PC-3 (cell line): ENCODE data around the gene MYL2. TPM values are rescaled to one million over a fixed set of nuclear protein-coding genes. Genes with fewer than 3 reads are reported as not detected.

Experiments
- ATAC-seq: fragments of 200-7000 bp; cut with Tn5 transposase; 2 replicates; pipeline ENCODE4 v1.9.1; 2020; ENCODE audit warnings: mild to moderate bottlenecking, moderate library complexity
- BruUV-seq: library from RNA; stranded (reverse); fragments of 400-500 nt; replicated peaks from 2 replicates; lab custom pipeline; 2021; lab: Mats Ljungman, UMichigan
- CTCF ChIA-PET: fragments of 300-600 bp; sonication (Branson Sonifier 250); formaldehyde crosslinking; loops from one replicate; lab custom pipeline; 2022; ENCODE audit warnings: antibody characterized with exemption; lab: Charles Lee
- POLR2A ChIA-PET: fragments of 300-600 bp; sonication (Branson Sonifier 250); formaldehyde crosslinking; loops from one replicate; lab custom pipeline; 2022; ENCODE audit warnings: antibody characterized with exemption; ENCODE audit not compliant: unreplicated experiment; lab: Charles Lee
- DNase-seq: peaks from one replicate; pipeline ENCODE4 v3.0.0-alpha.2; 2015
- H2AFZ ChIP-seq: fragments of 300-600 bp; sonication (generic); 2 replicates; pipeline ENCODE4 v1.6.0; 2016; ENCODE audit warnings: antibody characterized with exemption, low read length
- H3F3A ChIP-seq: fragments of 300-600 bp; sonication (generic); one replicate; pipeline ENCODE4 v1.6.0; 2017; ENCODE audit warnings: antibody characterized with exemption, low read length, control low read depth, mild to moderate bottlenecking; ENCODE audit not compliant: unreplicated experiment
- H3K27ac ChIP-seq: fragments of 300-600 bp; sonication (generic); 2 replicates; pipeline ENCODE4 v1.5.1; 2016; ENCODE audit warnings: mild to moderate bottlenecking, low read length
- H3K27me3 ChIP-seq: fragments of 300-600 bp; sonication (generic); 2 replicates; pipeline ENCODE4 v1.6.1; 2016; ENCODE audit warnings: low read length, mixed read lengths
- H3K36me3 ChIP-seq: fragments of 300-600 bp; sonication (generic); 2 replicates; pipeline ENCODE4 v1.6.1; 2016; ENCODE audit warnings: low read depth, mixed run types, low read length, mixed read lengths
- H3K4me1 ChIP-seq: fragments of 300-600 bp; sonication (generic); 2 replicates; pipeline ENCODE4 v1.5.1; 2016; ENCODE audit warnings: low read length; ENCODE audit not compliant: insufficient read depth
- H3K4me2 ChIP-seq: fragments of 300-600 bp; sonication (generic); 2 replicates; pipeline ENCODE4 v1.6.0; 2016; ENCODE audit warnings: low read length
- H3K4me3 ChIP-seq: fragments of 300-600 bp; sonication (generic); 2 replicates; pipeline ENCODE4 v1.5.1; 2016; ENCODE audit warnings: mild to moderate bottlenecking, low read length, mixed read lengths
- H3K79me2 ChIP-seq: fragments of 300-600 bp; sonication (generic); 2 replicates; pipeline ENCODE4 v1.6.1; 2017; ENCODE audit warnings: low read length, mixed read lengths
- H3K9ac ChIP-seq: fragments of 300-600 bp; sonication (generic); 2 replicates; pipeline ENCODE4 v1.6.0; 2016; ENCODE audit warnings: mild to moderate bottlenecking, low read length
- H3K9me2 ChIP-seq: fragments of 300-600 bp; sonication (generic); replicated peaks from 2 replicates; pipeline ENCODE4 v1.6.1; 2016; ENCODE audit warnings: mixed run types, low read length, mixed read lengths
- H3K9me3 ChIP-seq: fragments of 300-600 bp; sonication (generic); 2 replicates; pipeline ENCODE4 v1.6.1; 2016; ENCODE audit warnings: low read length, mixed read lengths
- H4K20me1 ChIP-seq: fragments of 300-600 bp; sonication (generic); 2 replicates; pipeline ENCODE4 v1.6.1; 2016; ENCODE audit warnings: low read length, mixed read lengths
- EZH2 ChIP-seq: fragments of 300-600 bp; sonication (generic); IDR thresholded peaks from one replicate; pipeline ENCODE4 v1.6.1; 2017; ENCODE audit warnings: antibody characterized with exemption, mild to moderate bottlenecking, low read length; ENCODE audit not compliant: unreplicated experiment
- EZH2phosphoT487 ChIP-seq: fragments of 300-600 bp; sonication (generic); IDR thresholded peaks from 2 replicates; pipeline ENCODE4 v1.6.1; 2018; ENCODE audit warnings: mild to moderate bottlenecking, antibody characterized with exemption, low read length, borderline replicate concordance
- intact Hi-C: fragments of 100-400 bp; cut with micrococcal nuclease; formaldehyde crosslinking; loops from 2 replicates; pipeline ENCODE4 v1.9.0; 2023
- total RNA-seq: library from RNA; depleted of rRNA; stranded (reverse); fragments of >200 nt; gene quantifications from 2 replicates; pipeline ENCODE4 v1.2.3, GENCODE V29; 2014
- TF ChIP-seq, protein P1 (sequence below): fragments of 300-600 bp; sonication (generic); conservative IDR thresholded peaks from 2 replicates; pipeline ENCODE4 v1.5.1; 2017; ENCODE audit warnings: antibody characterized with exemption, low read depth, mild to moderate bottlenecking, low read length

Gene MYL2
- total RNA-seq, 1 experiment from 2014 or later = not detected

DNA sequence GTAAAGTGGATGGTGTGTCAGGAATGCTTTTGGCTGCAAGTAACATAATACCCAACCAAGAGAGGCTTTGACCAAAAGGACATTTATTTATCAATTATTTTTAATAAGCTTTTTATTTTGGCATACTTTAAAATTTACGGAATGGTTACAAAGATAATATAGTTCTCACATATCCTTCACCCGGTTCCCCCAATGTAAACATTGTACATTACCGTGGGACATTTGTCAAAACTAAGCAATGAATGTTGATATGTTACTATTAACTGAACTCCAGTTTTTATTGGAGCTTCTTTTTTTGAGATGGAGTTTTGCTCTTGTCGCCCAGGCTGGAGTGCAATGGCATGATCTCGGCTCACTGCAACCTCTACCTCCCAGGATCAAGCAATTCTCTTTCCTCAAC is 50.6 kb downstream of the MYL2 start:
- ChIA-PET CTCF (no interaction called here), POLR2A (interaction anchor here (0.7 kb wide), 1 partner anchor 507 kb away, joined by 3 read pairs; no protein-coding TSS in a partner anchor)
- Histone ChIP-seq H3F3A (no peaks in the 10 kb centered on the region), H3K4me3 (no peak overlapping the region), H3K9ac (no peak overlapping the region), H3K4me2 (no peak overlapping the region), H3K4me1 (no peaks in the 10 kb centered on the region), H2AFZ (no peak overlapping the region), H4K20me1 (no peaks in the 10 kb centered on the region), H3K79me2 (no peaks in the 10 kb centered on the region), H3K27me3 (peaks cover 5% of the 10 kb centered on the region; the same call in 1 of the 2 replicates), H3K27ac (no peak overlapping the region), H3K36me3 (no peaks in the 10 kb centered on the region), H3K9me3 (no peaks in the 10 kb centered on the region), H3K9me2 (no peaks in the 10 kb centered on the region)
- ATAC-seq = no peak
- no TSS peak for BruUV-seq
- no peak for DNase-seq
- intact Hi-C loops = no loop called here
- TF ChIP-seq, protein P1, sequence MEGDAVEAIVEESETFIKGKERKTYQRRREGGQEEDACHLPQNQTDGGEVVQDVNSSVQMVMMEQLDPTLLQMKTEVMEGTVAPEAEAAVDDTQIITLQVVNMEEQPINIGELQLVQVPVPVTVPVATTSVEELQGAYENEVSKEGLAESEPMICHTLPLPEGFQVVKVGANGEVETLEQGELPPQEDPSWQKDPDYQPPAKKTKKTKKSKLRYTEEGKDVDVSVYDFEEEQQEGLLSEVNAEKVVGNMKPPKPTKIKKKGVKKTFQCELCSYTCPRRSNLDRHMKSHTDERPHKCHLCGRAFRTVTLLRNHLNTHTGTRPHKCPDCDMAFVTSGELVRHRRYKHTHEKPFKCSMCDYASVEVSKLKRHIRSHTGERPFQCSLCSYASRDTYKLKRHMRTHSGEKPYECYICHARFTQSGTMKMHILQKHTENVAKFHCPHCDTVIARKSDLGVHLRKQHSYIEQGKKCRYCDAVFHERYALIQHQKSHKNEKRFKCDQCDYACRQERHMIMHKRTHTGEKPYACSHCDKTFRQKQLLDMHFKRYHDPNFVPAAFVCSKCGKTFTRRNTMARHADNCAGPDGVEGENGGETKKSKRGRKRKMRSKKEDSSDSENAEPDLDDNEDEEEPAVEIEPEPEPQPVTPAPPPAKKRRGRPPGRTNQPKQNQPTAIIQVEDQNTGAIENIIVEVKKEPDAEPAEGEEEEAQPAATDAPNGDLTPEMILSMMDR = no peak
- TF ChIP-seq EZH2 = no peak
- TF ChIP-seq EZH2phosphoT487 = no peak

- no peaks in the 10 kb centered on the region for H4K20me1 ChIP-seq
- ChIA-PET CTCF (no interaction called here), POLR2A (interaction anchor here (0.6 kb wide), 1 partner anchor 260 kb away, joined by 3 read pairs; no protein-coding TSS in a partner anchor)
- DNase-seq (no peak), ATAC-seq (no peak)
- no peak overlapping the region for H2AFZ ChIP-seq
- H3K9ac ChIP-seq = no peak overlapping the region
- H3K79me2 ChIP-seq = no peaks in the 10 kb centered on the region
- intact Hi-C loops = no loop called here
- no peaks in the 10 kb centered on the region for H3K4me1 ChIP-seq
- no peaks in the 10 kb centered on the region for H3K36me3 ChIP-seq
- H3K9me2 ChIP-seq = no peaks in the 10 kb centered on the region
- no peaks in the 10 kb centered on the region for H3F3A ChIP-seq
- BruUV-seq = no TSS peak
- no peak overlapping the region for H3K27ac ChIP-seq
- H3K27me3 ChIP-seq = no peaks in the 10 kb centered on the region
- H3K4me2 ChIP-seq = no peak overlapping the region
- TF ChIP-seq, protein P1 = no peak
- TF ChIP-seq EZH2phosphoT487 = no peak
- no peak for TF ChIP-seq EZH2
- H3K4me3 ChIP-seq = no peak overlapping the region
- no peaks in the 10 kb centered on the region for H3K9me3 ChIP-seq
Measured at GRCh38 chr12:110869026-110869425, 51.4 kb downstream of the MYL2 start.

- Histone ChIP-seq H3K36me3 (no peaks in the 10 kb centered on the region), H3F3A (no peaks in the 10 kb centered on the region), H4K20me1 (no peaks in the 10 kb centered on the region), H3K27me3 (no peaks in the 10 kb centered on the region), H3K27ac (no peak overlapping the region), H2AFZ (no peak overlapping the region), H3K4me1 (no peaks in the 10 kb centered on the region), H3K9me3 (no peaks in the 10 kb centered on the region), H3K4me2 (no peak overlapping the region), H3K9ac (no peak overlapping the region), H3K79me2 (no peaks in the 10 kb centered on the region), H3K9me2 (no peaks in the 10 kb centered on the region), H3K4me3 (no peak overlapping the region)
- ChIA-PET CTCF (interaction anchor here (0.5 kb wide), 1 partner anchor 766 kb away, joined by 3 read pairs; no protein-coding TSS in a partner anchor), POLR2A (no interaction called here)
- ATAC-seq = no peak
- no TSS peak for BruUV-seq
- no peak for DNase-seq
- TF ChIP-seq EZH2phosphoT487 = no peak
- TF ChIP-seq, protein P1 = no peak
- no peak for TF ChIP-seq EZH2
- intact Hi-C loops = no loop called here
Measured at GRCh38 chr12:110865521-110865920, 54.9 kb downstream of the MYL2 start.
